ENCODE results near the gene ZBTB40.

The ZBTB40 gene

DNA sequence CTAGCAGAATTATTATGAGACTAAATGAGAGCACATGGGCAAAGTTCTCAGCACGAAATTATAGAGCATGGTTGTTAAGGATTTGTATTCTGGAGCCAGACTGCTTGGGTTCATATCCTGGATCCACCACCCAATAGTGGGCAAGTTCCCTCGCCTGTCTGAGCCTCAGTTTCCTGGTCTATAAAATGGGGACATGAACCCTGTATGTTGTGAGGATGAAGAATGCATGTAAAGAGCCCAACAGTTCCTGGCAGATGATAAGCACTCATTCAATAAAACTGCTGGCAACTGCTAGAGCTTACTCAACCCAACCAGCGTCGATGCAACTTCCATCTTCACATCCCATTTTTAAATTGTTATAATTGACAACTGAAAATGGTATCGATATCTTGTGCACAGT, 47.2 kb upstream of the ZBTB40 start:
- DNase-seq: no peak
- no peak overlapping the region for H3K27ac ChIP-seq (ENCODE audit: low read length)
- TF ChIP-seq EZH2phosphoT487 (IDR thresholded peaks at IDR 0.05; ENCODE audit: low read length) (no peak), EZH2 (optimal IDR thresholded peaks at IDR 0.05; ENCODE audit: low read depth, low read length) (no peak)
- TF ChIP-seq, protein P1, sequence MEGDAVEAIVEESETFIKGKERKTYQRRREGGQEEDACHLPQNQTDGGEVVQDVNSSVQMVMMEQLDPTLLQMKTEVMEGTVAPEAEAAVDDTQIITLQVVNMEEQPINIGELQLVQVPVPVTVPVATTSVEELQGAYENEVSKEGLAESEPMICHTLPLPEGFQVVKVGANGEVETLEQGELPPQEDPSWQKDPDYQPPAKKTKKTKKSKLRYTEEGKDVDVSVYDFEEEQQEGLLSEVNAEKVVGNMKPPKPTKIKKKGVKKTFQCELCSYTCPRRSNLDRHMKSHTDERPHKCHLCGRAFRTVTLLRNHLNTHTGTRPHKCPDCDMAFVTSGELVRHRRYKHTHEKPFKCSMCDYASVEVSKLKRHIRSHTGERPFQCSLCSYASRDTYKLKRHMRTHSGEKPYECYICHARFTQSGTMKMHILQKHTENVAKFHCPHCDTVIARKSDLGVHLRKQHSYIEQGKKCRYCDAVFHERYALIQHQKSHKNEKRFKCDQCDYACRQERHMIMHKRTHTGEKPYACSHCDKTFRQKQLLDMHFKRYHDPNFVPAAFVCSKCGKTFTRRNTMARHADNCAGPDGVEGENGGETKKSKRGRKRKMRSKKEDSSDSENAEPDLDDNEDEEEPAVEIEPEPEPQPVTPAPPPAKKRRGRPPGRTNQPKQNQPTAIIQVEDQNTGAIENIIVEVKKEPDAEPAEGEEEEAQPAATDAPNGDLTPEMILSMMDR (IDR thresholded peaks at IDR 0.05; ENCODE audit: low read length): no peak

DNA sequence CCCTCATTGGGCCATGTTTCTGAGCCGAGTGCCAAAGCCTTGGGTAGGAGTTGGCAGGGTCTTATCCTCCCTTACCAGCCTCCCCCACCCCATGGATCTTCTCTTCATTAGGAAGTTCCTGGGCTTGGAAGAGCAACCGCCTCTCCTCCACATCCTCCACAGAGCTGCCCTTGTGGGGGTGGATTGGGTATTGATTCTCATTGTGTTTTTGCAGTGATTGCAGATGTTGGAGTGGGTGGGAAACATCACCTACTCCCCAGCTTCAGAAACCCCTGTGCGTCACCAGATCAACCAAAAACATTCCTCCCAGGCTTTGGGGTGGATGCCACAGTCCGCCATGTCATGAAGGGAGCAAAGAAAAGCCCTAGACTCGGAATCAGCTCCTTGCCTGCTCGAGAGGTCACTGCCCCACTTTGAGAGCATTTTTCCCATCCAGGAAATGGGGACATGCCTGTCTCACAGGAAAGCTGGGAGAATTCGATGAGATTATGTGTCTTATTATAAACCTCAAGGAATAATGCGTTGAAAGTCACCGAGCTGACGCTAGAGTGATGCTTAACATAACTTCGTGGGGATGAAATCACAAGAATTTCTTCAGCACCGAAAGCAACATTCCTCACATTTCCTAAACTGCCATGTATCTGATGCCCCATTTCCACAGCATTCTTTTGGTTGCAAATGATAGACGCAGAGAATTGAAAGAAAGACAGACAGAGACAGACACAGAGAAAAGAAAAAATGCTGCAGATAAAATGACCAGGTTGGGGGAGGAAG, 44.7 kb upstream of the ZBTB40 start:
- H3F3A ChIP-seq (ENCODE audit: insufficient read depth, low read length): no peaks in the 10 kb centered on the region
- no peaks in the 10 kb centered on the region for H3K4me1 ChIP-seq (ENCODE audit: low read length)
- no peak overlapping the region for H2AFZ ChIP-seq (ENCODE audit: low read length)
- no peak overlapping the region for H3K4me3 ChIP-seq (ENCODE audit: low read length)
- H3K9me2 ChIP-seq (replicated peaks; ENCODE audit: insufficient read depth, low read length): no peaks in the 10 kb centered on the region
- no peaks in the 10 kb centered on the region for H3K79me2 ChIP-seq (ENCODE audit: low read length)
- no peak for DNase-seq
- H4K20me1 ChIP-seq (ENCODE audit: insufficient read depth, low read length): no peaks in the 10 kb centered on the region
- H3K9me3 ChIP-seq (replicated peaks; ENCODE audit: insufficient read depth, low read length): no peaks in the 10 kb centered on the region
- no peak overlapping the region for H3K27ac ChIP-seq (ENCODE audit: low read length)
- TF ChIP-seq, protein P1 (IDR thresholded peaks at IDR 0.05; ENCODE audit: low read length): no peak
- TF ChIP-seq EZH2 (optimal IDR thresholded peaks at IDR 0.05; ENCODE audit: low read depth, low read length): no peak
- TF ChIP-seq EZH2phosphoT487 (IDR thresholded peaks at IDR 0.05; ENCODE audit: low read length): no peak
- H3K9ac ChIP-seq (ENCODE audit: low read length): no peak overlapping the region
- H3K36me3 ChIP-seq (replicated peaks; ENCODE audit: insufficient read depth, low read length): no peaks in the 10 kb centered on the region
- no peak overlapping the region for H3K4me2 ChIP-seq (ENCODE audit: low read depth, low read length)
- peaks cover 97% of the 10 kb centered on the region for H3K27me3 ChIP-seq (replicated peaks; ENCODE audit: insufficient read depth, low read length)

More for the DNA sequence above, 47.2 kb upstream of the ZBTB40 start:
- H3K27me3 ChIP-seq (replicated peaks; ENCODE audit: insufficient read depth, low read length): peaks cover 99% of the 10 kb centered on the region
- H3K79me2 ChIP-seq (ENCODE audit: low read length): no peaks in the 10 kb centered on the region
- H3K4me3 ChIP-seq (ENCODE audit: low read length): no peak overlapping the region
- no peaks in the 10 kb centered on the region for H3K36me3 ChIP-seq (replicated peaks; ENCODE audit: insufficient read depth, low read length)
- no peaks in the 10 kb centered on the region for H3K9me2 ChIP-seq (replicated peaks; ENCODE audit: insufficient read depth, low read length)
- H3K4me2 ChIP-seq (ENCODE audit: low read depth, low read length): no peak overlapping the region
- no peaks in the 10 kb centered on the region for H4K20me1 ChIP-seq (ENCODE audit: insufficient read depth, low read length)
- no peaks in the 10 kb centered on the region for H3K9me3 ChIP-seq (replicated peaks; ENCODE audit: insufficient read depth, low read length)
- no peaks in the 10 kb centered on the region for H3F3A ChIP-seq (ENCODE audit: insufficient read depth, low read length)
- no peak overlapping the region for H2AFZ ChIP-seq (ENCODE audit: low read length)
- no peak overlapping the region for H3K9ac ChIP-seq (ENCODE audit: low read length)
- H3K4me1 ChIP-seq (ENCODE audit: low read length): no peaks in the 10 kb centered on the region

DNA sequence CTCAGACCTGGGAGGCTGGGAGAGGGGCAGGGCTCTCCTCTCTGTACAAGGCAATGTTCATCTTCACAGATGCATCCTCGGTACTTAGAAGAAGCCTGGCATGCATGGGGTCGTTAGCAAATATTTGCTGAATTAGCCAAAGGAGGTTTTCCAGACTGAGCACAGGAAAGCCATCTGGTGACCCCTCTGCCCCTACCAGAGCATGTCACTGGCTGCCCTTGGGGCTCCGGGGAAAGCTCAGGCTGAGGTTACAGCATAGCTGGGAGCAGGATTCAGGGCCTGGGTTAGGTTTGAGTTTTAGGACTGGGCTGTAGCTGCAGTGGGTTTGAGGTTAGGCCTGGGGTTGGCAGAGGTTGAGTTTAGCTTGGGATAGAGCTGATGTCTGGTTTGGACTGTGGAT, 43.4 kb upstream of the ZBTB40 start:
- DNase-seq: no peak
- Histone ChIP-seq H3K4me3 (ENCODE audit: low read length) (no peak overlapping the region), H3K79me2 (ENCODE audit: low read length) (no peaks in the 10 kb centered on the region), H3K4me1 (ENCODE audit: low read length) (no peaks in the 10 kb centered on the region), H3K9ac (ENCODE audit: low read length) (no peak overlapping the region), H3K9me3 (replicated peaks; ENCODE audit: insufficient read depth, low read length) (no peaks in the 10 kb centered on the region), H3K36me3 (replicated peaks; ENCODE audit: insufficient read depth, low read length) (no peaks in the 10 kb centered on the region), H3K27me3 (replicated peaks; ENCODE audit: insufficient read depth, low read length) (peaks cover 93% of the 10 kb centered on the region), H2AFZ (ENCODE audit: low read length) (no peak overlapping the region), H3K4me2 (ENCODE audit: low read depth, low read length) (no peak overlapping the region), H3K9me2 (replicated peaks; ENCODE audit: insufficient read depth, low read length) (no peaks in the 10 kb centered on the region), H3K27ac (ENCODE audit: low read length) (no peak overlapping the region), H3F3A (ENCODE audit: insufficient read depth, low read length) (no peaks in the 10 kb centered on the region), H4K20me1 (ENCODE audit: insufficient read depth, low read length) (no peaks in the 10 kb centered on the region)
- TF ChIP-seq, protein P1 (IDR thresholded peaks at IDR 0.05; ENCODE audit: low read length): no peak
- TF ChIP-seq EZH2phosphoT487 (IDR thresholded peaks at IDR 0.05; ENCODE audit: low read length) (no peak), EZH2 (optimal IDR thresholded peaks at IDR 0.05; ENCODE audit: low read depth, low read length) (no peak)
